ENCODE data around the gene TAB3.

TAB3 gene

DNA sequence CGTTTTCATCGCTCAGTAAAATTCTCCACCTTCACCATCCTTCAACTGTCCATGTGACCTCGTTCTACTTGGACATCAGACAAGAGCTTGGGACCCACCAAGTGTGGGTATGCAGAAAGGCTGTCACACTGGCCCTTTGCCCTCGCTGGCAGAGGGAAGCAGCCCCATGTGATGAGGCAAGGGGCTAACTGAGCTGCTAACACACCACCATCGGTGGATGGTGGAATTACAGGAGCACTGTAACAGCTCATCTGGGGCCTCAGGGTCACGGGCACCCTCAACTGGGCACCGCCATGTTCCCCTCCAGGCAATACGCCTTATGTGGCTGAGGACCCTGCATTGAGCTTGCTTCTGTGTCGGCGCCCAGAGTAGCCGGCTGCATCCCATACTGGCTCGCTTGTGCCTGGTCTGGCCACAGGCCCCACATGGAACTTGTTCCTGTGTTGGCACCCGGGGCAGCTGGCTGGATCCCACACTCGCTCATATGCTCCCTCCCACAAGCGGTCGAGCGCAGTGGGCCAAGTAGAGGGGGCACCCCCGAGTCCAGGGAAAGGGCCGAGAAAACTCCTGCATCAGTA is 109.5 kb downstream of the TAB3 start:
- no peak for DNase-seq (ENCODE audit: extremely low read depth in 1 of 2, low read depth in 1 of 2)

DNA sequence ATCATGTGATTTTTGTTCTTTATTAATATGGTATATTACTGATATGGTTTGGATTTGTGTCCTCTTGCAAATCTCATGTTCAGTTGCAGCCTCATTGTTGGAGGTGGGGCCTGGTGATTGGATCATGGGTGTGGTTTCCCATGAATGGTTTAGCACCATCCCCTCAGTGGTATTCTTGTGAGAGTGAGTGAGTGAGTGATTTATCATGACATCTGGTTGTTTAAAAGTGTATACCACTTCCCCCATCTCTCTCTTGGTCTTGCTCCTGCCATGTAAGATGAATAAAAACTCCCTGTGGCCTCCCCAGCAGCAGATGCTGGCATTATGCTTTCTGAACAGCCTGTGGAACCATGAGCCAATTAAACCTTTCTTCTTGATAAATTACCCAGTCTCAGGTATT is 111.5 kb downstream of the TAB3 start:
- no peak for DNase-seq (ENCODE audit: extremely low read depth in 1 of 2, low read depth in 1 of 2)
